ENCODE measurements around the gene NKRF. TPM values are rescaled to one million over a fixed set of nuclear protein-coding genes. Genes with fewer than 3 reads are reported as not detected.
A peak's percentile ranks its signal among the peaks of the same experiment; 100 is the strongest.

The NKRF gene
- total RNA-seq, 4 donors from 2014 or later = 8.9 to 16.6 (median 10.4) TPM

DNA sequence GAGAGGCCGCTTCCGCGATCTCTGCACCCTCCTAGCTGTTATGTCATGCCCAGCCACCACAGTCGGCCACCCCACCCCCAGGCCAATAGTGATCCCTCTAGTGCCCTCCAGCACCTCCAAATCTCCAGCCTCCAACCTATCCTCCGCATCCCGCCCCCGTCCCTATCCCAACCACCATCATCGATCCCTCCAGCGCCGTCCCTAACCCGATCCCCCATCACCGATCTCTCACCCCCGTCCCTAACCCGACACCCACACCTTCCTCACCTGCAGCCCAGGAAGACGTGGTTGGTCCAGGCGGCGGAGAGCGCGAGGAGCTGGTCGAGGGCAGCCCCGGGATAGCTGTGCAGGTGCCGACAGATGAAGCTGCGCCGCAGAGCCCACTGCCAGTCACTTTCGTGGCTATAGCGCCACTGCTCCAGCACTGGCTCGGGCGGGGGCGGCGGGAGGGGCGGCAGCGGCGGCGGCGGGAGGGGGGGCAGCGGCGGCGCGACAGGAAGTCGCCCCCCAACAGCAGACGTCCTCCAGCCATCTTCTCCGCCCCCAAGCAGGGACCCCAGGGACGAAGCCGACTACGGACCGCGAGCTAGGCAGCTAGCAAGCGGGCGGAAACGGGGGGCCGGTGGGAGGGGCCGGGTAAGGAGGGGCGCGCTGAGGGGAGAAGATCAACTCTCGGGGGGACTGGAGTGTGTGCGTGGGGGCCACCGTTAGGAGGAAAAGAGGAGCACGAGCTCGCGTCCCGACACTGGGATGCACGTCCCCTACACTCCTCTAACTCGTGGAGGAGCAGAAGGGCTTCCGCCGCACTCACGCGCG, 552 bp downstream of the NKRF start:
- intact Hi-C loops (cut with DNase I; ENCODE audit: low total_unique reads) = no loop called here
- WGBS, 2 donors = 0 to 36% methylated on average over 15 to 47 of the region's 68 CpGs

DNA sequence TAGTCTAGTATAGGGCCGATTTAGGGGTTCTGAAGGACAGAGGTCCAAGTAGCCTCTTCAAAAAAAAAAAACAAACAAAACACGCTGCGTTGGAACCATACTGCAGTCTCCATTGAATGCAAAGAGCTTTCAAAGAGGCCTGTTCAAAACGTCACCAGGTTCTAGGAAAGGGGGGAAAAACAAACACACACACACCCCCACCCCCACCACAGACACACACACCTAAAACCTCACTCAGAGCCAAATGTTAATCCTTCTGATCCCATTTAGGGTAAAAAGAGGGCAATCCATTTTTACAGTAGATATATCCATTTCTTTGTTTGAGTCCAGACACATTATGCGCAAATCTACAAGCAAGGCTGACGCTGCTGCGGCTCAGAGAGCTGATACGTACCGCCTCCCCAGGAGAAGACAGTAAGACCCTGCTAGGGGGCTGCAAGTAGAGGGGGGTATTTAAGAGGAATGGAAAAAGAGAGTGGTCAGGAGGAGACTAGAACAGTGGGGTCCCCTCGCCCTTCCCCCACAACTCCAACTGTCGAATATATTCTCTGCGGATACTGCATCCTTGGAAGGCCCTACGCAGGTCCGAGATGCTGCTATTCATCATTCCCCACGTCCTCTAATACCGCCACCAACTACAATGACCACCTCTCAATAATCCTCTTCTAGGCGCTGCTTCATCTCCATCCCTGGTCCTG, 1.3 kb downstream of the NKRF start:
- WGBS, 2 donors = 10 to 32% methylated on average over 17 of the region's 17 CpGs
- intact Hi-C loops (cut with DNase I; ENCODE audit: low total_unique reads) = loop anchor here (5.0 kb wide), 1 partner anchor 133 kb away; no protein-coding TSS in a partner anchor
- TF ChIP-seq, protein P1, sequence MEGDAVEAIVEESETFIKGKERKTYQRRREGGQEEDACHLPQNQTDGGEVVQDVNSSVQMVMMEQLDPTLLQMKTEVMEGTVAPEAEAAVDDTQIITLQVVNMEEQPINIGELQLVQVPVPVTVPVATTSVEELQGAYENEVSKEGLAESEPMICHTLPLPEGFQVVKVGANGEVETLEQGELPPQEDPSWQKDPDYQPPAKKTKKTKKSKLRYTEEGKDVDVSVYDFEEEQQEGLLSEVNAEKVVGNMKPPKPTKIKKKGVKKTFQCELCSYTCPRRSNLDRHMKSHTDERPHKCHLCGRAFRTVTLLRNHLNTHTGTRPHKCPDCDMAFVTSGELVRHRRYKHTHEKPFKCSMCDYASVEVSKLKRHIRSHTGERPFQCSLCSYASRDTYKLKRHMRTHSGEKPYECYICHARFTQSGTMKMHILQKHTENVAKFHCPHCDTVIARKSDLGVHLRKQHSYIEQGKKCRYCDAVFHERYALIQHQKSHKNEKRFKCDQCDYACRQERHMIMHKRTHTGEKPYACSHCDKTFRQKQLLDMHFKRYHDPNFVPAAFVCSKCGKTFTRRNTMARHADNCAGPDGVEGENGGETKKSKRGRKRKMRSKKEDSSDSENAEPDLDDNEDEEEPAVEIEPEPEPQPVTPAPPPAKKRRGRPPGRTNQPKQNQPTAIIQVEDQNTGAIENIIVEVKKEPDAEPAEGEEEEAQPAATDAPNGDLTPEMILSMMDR (IDR thresholded peaks at IDR 0.05) = no peak
- no peak for TF ChIP-seq POLR2A (IDR thresholded peaks at IDR 0.05)
- H3K4me3 ChIP-seq (ENCODE audit: low read depth, poor library complexity, severe bottlenecking) = peak overlapping the region; percentile 59
- no peak for DNase-seq (ENCODE audit: low spot score in 2 of 2)

More for the DNA sequence above, 552 bp downstream of the NKRF start:
- DNase-seq (ENCODE audit: low spot score in 2 of 2) = peak in 1 of 2 donors; percentile 88
- TF ChIP-seq POLR2A (IDR thresholded peaks at IDR 0.05) = no peak
- TF ChIP-seq, protein P1 (IDR thresholded peaks at IDR 0.05) = no peak
- H3K4me3 ChIP-seq (ENCODE audit: low read depth, poor library complexity, severe bottlenecking) = peak overlapping the region; percentile 59

DNA sequence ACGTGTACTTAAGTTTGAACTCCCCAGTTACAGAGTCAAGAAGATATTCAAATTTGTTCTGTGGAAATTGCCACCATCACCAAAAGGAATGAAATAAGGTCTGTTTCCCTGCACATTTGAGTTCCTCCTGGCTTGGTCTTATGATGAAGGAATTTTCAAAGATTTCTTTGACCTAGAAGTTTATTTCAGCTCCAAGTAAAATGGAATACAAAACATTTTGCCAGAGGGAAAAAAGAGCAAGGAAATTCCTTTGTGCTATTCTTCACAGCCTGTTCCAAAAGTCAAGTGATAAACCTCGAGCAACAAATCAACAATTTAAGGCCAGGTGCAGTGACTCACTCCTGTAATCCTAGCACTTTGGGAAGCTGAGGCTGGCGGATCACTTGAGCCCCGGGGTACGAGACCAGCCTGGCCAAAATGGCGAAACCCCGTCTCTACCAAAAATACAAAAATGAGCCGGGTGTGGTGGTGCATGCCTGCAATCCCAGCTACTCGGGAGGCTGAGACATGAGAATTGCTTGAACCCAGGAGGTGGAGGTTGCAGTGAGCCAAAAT, 3.4 kb downstream of the NKRF start:
- TF ChIP-seq, protein P1 (IDR thresholded peaks at IDR 0.05) = no peak
- TF ChIP-seq POLR2A (IDR thresholded peaks at IDR 0.05) = no peak
- WGBS, 2 donors = 57 to 59% methylated on average over 9 of the region's 9 CpGs
- intact Hi-C loops (cut with DNase I; ENCODE audit: low total_unique reads) = loop anchor here (5.0 kb wide), 1 partner anchor 130 kb away; no protein-coding TSS in a partner anchor
- DNase-seq (ENCODE audit: low spot score in 2 of 2) = no peak
- no peak overlapping the region for H3K4me3 ChIP-seq (ENCODE audit: low read depth, poor library complexity, severe bottlenecking)

DNA sequence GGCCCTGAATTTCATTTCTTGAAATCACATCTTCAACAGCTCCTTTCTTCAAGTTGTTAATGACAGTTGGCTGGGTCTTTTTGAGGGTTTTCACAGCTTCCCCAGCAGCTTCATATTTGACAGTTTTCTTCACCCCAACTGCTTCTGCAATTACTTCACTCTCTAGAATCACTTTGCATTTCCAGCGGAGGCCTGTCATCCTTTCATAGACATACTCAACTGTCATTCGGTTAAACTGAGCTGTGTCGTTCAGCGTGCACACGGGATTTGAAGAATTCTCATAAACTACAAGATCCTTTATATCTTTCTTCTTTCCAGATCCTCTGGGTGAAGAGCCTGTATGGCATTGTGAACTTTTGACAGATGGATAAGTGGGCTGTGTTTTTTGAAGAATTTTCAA, 16.4 kb downstream of the NKRF start:
- DNase-seq (ENCODE audit: low spot score in 2 of 2) = no peak
- 90 to 98% methylated on average over 5 of the region's 5 CpGs for WGBS, 2 donors
- TF ChIP-seq, protein P1 (IDR thresholded peaks at IDR 0.05) = no peak
- TF ChIP-seq POLR2A (IDR thresholded peaks at IDR 0.05) = no peak
- intact Hi-C loops (cut with DNase I; ENCODE audit: low total_unique reads) = no loop called here
- no peak overlapping the region for H3K4me3 ChIP-seq (ENCODE audit: low read depth, poor library complexity, severe bottlenecking)

DNA sequence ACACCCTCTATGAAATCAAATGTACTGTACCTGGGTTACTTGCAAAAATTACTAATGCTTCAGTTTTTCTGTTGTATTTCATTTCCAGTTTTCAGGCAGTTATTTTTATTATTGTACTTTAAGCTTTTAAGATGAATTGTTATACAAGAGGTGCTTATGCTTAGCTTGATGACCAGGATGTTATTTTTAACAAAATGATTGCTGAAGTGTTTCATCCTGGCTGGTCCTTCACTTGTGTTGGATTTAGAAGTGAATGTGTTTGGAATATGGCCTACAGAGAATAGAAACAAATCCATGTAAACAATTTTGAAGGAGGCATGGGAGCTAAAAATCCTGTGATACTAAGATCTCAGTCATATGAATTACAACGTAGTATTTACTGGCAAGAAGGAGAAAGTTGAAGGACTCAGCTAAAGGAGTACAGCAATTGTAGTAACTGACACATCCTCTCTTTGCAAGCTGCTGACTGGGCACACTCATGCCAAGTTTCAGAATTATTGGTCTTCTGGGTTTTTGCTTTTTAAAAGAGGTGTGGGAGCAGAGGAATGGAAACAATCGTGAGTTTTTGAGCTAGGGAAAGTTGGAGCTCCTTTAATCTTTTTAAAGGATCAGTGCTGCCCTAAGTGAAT, 22.7 kb downstream of the NKRF start:
- TF ChIP-seq POLR2A (IDR thresholded peaks at IDR 0.05) = no peak
- TF ChIP-seq, protein P1 (IDR thresholded peaks at IDR 0.05) = no peak
- intact Hi-C loops (cut with DNase I; ENCODE audit: low total_unique reads) = no loop called here
- no peak overlapping the region for H3K4me3 ChIP-seq (ENCODE audit: low read depth, poor library complexity, severe bottlenecking)
- no peak for DNase-seq (ENCODE audit: low spot score in 2 of 2)
- 47 to 52% methylated on average over 2 of the region's 2 CpGs for WGBS, 2 donors
